Karpas-422 (cell line): Measurements from ENCODE around the gene MYL7. TPM values are rescaled to one million over a fixed set of nuclear protein-coding genes. Genes with fewer than 3 reads are reported as not detected.

Source experiments
- DNase-seq: peaks from one replicate; pipeline ENCODE4 v3.0.0-alpha.2; 2015
- H2AFZ ChIP-seq: fragments of 200-600 bp; sonication (generic); 2 replicates; pipeline ENCODE4 v1.6.1; 2014; ENCODE audit warnings: antibody characterized with exemption, low read length, mixed read lengths
- H3K27ac ChIP-seq: fragments of 200-600 bp; sonication (generic); 2 replicates; pipeline ENCODE4 v1.5.1; 2014; ENCODE audit warnings: mild to moderate bottlenecking, low read length, moderate library complexity
- H3K27me3 ChIP-seq: fragments of 200-600 bp; sonication (generic); 2 replicates; pipeline ENCODE4 v1.6.1; 2014; ENCODE audit warnings: low read length, mixed read lengths
- H3K36me3 ChIP-seq: fragments of 200-600 bp; sonication (generic); 2 replicates; pipeline ENCODE4 v1.6.1; 2014; ENCODE audit warnings: low read length, mixed read lengths; ENCODE audit not compliant: insufficient read depth
- H3K4me1 ChIP-seq: fragments of 200-600 bp; sonication (generic); 2 replicates; pipeline ENCODE4 v1.6.1; 2014; ENCODE audit warnings: mild to moderate bottlenecking, low read length, mixed read lengths
- H3K4me2 ChIP-seq: fragments of 200-600 bp; sonication (generic); 2 replicates; pipeline ENCODE4 v1.6.1; 2014; ENCODE audit warnings: low read length, low read depth, mild to moderate bottlenecking; ENCODE audit not compliant: poor library complexity, severe bottlenecking
- H3K4me3 ChIP-seq: fragments of 200-600 bp; sonication (generic); 2 replicates; pipeline ENCODE4 v1.5.1; 2014; ENCODE audit warnings: mild to moderate bottlenecking, antibody characterized with exemption, low read length, mixed read lengths
- H3K79me2 ChIP-seq: fragments of 200-600 bp; sonication (generic); 2 replicates; pipeline ENCODE4 v1.6.1; 2014; ENCODE audit warnings: mild to moderate bottlenecking, low read length, mixed read lengths
- H3K9ac ChIP-seq: fragments of 200-600 bp; sonication (generic); 2 replicates; pipeline ENCODE4 v1.6.0; 2014; ENCODE audit warnings: low read length
- H3K9me2 ChIP-seq: fragments of 200-600 bp; sonication (generic), shearing (Covaris generic); replicated peaks from 2 replicates; pipeline ENCODE4 v1.6.0; 2014; ENCODE audit warnings: mild to moderate bottlenecking, low read length, moderate library complexity; ENCODE audit not compliant: insufficient read depth
- H3K9me3 ChIP-seq: fragments of 300-700, 200-600 bp; sonication (generic); 2 replicates; pipeline ENCODE4 v1.6.1; 2014; ENCODE audit warnings: low read length, mixed read lengths
- H4K20me1 ChIP-seq: fragments of 200-600 bp; sonication (generic); 2 replicates; pipeline ENCODE4 v1.6.1; 2014; ENCODE audit warnings: mild to moderate bottlenecking, antibody characterized with exemption, low read length, low read depth; ENCODE audit not compliant: insufficient read depth
- total RNA-seq: library from RNA; depleted of rRNA; stranded (reverse); fragments of >200 nt; shearing (Covaris generic); gene quantifications from 2 replicates; pipeline ENCODE4 v1.2.3, GENCODE V29; 2014; ENCODE audit warnings: low replicate concordance

Gene MYL7
- total RNA-seq, 1 experiment from 2014 or later: not detected

- no peaks in the 10 kb centered on the region for H3K9me3 ChIP-seq
- no peak for DNase-seq
- H3K27ac ChIP-seq: no peak overlapping the region
- H3K27me3 ChIP-seq: no peaks in the 10 kb centered on the region
- H2AFZ ChIP-seq: no peak overlapping the region
- H3K9me2 ChIP-seq: no peaks in the 10 kb centered on the region
- H3K9ac ChIP-seq: no peak overlapping the region
- no peak overlapping the region for H3K4me2 ChIP-seq
- H3K79me2 ChIP-seq: no peaks in the 10 kb centered on the region
- H3K4me1 ChIP-seq: no peaks in the 10 kb centered on the region
- H3K4me3 ChIP-seq: no peak overlapping the region
- H4K20me1 ChIP-seq: no peaks in the 10 kb centered on the region
- no peaks in the 10 kb centered on the region for H3K36me3 ChIP-seq
Observed at GRCh38 chr7:44162179-44162578, 21.0 kb upstream of the MYL7 start.

GRCh38 chr7:44161371-44161770, 20.2 kb upstream of the MYL7 start:
- no peaks in the 10 kb centered on the region for H3K9me3 ChIP-seq
- no peak overlapping the region for H3K27ac ChIP-seq
- no peaks in the 10 kb centered on the region for H3K9me2 ChIP-seq
- no peaks in the 10 kb centered on the region for H3K79me2 ChIP-seq
- H3K36me3 ChIP-seq: no peaks in the 10 kb centered on the region
- H2AFZ ChIP-seq: no peak overlapping the region
- no peaks in the 10 kb centered on the region for H3K27me3 ChIP-seq
- no peak overlapping the region for H3K4me3 ChIP-seq
- H3K4me1 ChIP-seq: no peaks in the 10 kb centered on the region
- DNase-seq: no peak
- H3K4me2 ChIP-seq: no peak overlapping the region
- H3K9ac ChIP-seq: no peak overlapping the region
- H4K20me1 ChIP-seq: no peaks in the 10 kb centered on the region

GRCh38 chr7:44159824-44160630, 18.9 kb upstream of the MYL7 start:
- Histone ChIP-seq H3K9me2 (no peaks in the 10 kb centered on the region), H2AFZ (no peak overlapping the region), H3K4me1 (no peaks in the 10 kb centered on the region), H4K20me1 (no peaks in the 10 kb centered on the region), H3K27me3 (no peaks in the 10 kb centered on the region), H3K9ac (no peak overlapping the region), H3K9me3 (no peaks in the 10 kb centered on the region), H3K4me2 (no peak overlapping the region), H3K36me3 (no peaks in the 10 kb centered on the region), H3K27ac (no peak overlapping the region), H3K4me3 (no peak overlapping the region), H3K79me2 (no peaks in the 10 kb centered on the region)
- DNase-seq: no peak

GRCh38 chr7:44158873-44159631, 17.9 kb upstream of the MYL7 start:
- Histone ChIP-seq H3K27ac (no peak overlapping the region), H3K4me1 (no peaks in the 10 kb centered on the region), H3K9me2 (no peaks in the 10 kb centered on the region), H3K9me3 (no peaks in the 10 kb centered on the region), H3K4me3 (no peak overlapping the region), H2AFZ (no peak overlapping the region), H3K4me2 (no peak overlapping the region), H3K79me2 (no peaks in the 10 kb centered on the region), H3K36me3 (no peaks in the 10 kb centered on the region), H3K27me3 (no peaks in the 10 kb centered on the region), H4K20me1 (no peaks in the 10 kb centered on the region), H3K9ac (no peak overlapping the region)
- no peak for DNase-seq

- H3K9me2 ChIP-seq: no peaks in the 10 kb centered on the region
- DNase-seq: no peak
- no peaks in the 10 kb centered on the region for H3K27me3 ChIP-seq
- H3K9ac ChIP-seq: no peak overlapping the region
- H3K9me3 ChIP-seq: no peaks in the 10 kb centered on the region
- no peak overlapping the region for H3K4me3 ChIP-seq
- no peaks in the 10 kb centered on the region for H3K79me2 ChIP-seq
- no peaks in the 10 kb centered on the region for H3K4me1 ChIP-seq
- no peaks in the 10 kb centered on the region for H4K20me1 ChIP-seq
- H3K36me3 ChIP-seq: no peaks in the 10 kb centered on the region
- H3K4me2 ChIP-seq: no peak overlapping the region
- H3K27ac ChIP-seq: no peak overlapping the region
- no peak overlapping the region for H2AFZ ChIP-seq
Observed at GRCh38 chr7:44158096-44158872, 17.2 kb upstream of the MYL7 start.

DNA sequence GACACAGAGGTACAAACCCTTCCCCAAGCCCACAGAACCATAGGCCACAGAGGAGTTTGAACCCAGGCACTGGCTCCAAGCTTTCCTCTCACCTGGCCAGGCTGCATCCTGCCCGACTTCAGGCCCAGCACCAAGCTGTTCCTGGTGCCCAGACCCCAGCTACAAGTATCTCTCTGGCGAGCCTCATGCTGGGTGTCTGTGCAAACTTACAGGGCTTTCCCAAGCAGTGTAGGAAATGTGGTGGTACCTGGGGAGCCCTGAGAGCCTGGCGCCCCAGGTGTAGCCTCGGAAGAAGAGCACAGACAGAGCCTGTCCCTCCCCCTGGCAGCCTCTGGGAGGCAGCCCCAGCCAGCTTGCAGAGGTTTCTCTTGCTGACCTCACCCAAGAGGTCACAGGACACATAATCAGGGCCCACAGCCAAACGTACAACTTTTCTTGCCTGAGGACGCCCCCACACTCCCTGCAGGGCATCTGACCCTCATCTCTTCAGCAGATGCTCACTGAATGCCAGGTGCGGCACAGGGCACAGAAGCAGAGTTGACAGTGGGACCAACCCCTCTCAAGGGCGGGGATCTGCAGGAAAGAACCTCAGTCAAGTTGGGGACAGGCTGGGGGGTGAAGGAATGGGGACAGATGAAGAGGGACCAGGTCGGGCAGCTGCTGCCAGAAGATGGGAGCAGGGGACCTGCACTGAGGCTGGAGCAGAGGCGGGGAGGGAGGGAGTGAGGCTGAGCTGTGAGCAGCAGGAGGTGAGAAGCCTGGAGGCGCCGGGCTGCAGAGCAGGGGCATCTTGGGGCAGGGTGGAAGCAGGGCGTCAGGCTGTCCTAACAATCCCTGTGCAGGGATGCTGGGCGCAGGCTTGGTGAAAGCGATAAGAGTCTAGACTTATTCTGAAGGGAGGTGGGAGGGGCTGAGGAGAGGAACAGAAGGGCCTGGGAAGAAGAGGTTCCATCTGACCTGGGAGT, 16.3 kb upstream of the MYL7 start:
- no peak overlapping the region for H3K27ac ChIP-seq
- H3K4me1 ChIP-seq: no peaks in the 10 kb centered on the region

GRCh38 chr7:44156453-44157010, 15.4 kb upstream of the MYL7 start:
- Histone ChIP-seq H3K4me2 (no peak overlapping the region), H3K9me2 (no peaks in the 10 kb centered on the region), H3K4me3 (no peak overlapping the region), H3K9me3 (no peaks in the 10 kb centered on the region), H3K27me3 (no peaks in the 10 kb centered on the region), H3K27ac (no peak overlapping the region), H4K20me1 (no peaks in the 10 kb centered on the region), H3K9ac (no peak overlapping the region), H3K79me2 (no peaks in the 10 kb centered on the region), H2AFZ (no peak overlapping the region), H3K4me1 (no peaks in the 10 kb centered on the region), H3K36me3 (no peaks in the 10 kb centered on the region)
- DNase-seq: no peak

More for the DNA sequence above, 16.3 kb upstream of the MYL7 start:
- Histone ChIP-seq H3K9me2 (no peaks in the 10 kb centered on the region), H3K9me3 (no peaks in the 10 kb centered on the region), H3K4me3 (no peak overlapping the region), H3K36me3 (no peaks in the 10 kb centered on the region), H3K79me2 (no peaks in the 10 kb centered on the region), H3K9ac (no peak overlapping the region), H4K20me1 (no peaks in the 10 kb centered on the region), H3K4me2 (no peak overlapping the region), H3K27me3 (no peaks in the 10 kb centered on the region), H2AFZ (no peak overlapping the region)
- no peak for DNase-seq
